GM12878 (cell line): Measurements from ENCODE around the gene SRP68. TPM values are rescaled to one million over a fixed set of nuclear protein-coding genes. Genes with fewer than 3 reads are reported as not detected.

Experiments
- ATAC-seq: fragments of 200-7000 bp; cut with Tn5 transposase; 3 replicates; pipeline ENCODE4 v1.9.1; 2020; ENCODE audit warnings: mild to moderate bottlenecking, moderate library complexity
- BruUV-seq: library from RNA; stranded (reverse); fragments of 400-500 nt; replicated peaks from 2 replicates; lab custom pipeline; 2021; lab: Mats Ljungman, UMichigan
- CTCF ChIA-PET: fragments of 300-600 bp; sonication (Branson Sonifier 250); formaldehyde crosslinking; extraction: SDS; loops from one replicate; lab custom pipeline; 2021; ENCODE audit warnings: inconsistent platforms; lab: Yijun Ruan, JAX
- POLR2A ChIA-PET: fragments of 350-600 bp; formaldehyde crosslinking; extraction: SDS; loops from one replicate; lab custom pipeline; 2021; ENCODE audit warnings: inconsistent platforms; lab: Charles Lee
- RAD21 ChIA-PET: fragments of 300-600 bp; sonication (Branson Sonifier 250); formaldehyde crosslinking; loops from one replicate; lab custom pipeline; 2023; ENCODE audit warnings: antibody characterized with exemption; ENCODE audit not compliant: unreplicated experiment; lab: Charles Lee
- SMC1A ChIA-PET: fragments of 300-600 bp; sonication (Branson Sonifier 250); formaldehyde crosslinking; loops from one replicate; lab custom pipeline; 2023; ENCODE audit not compliant: unreplicated experiment, uncharacterized antibody; lab: Charles Lee
- DNase-seq: peaks from one replicate; pipeline ENCODE4 v3.0.0-alpha.2; 2011; ENCODE audit warnings: low read depth, low spot score
- FAIRE-seq: peaks from 3 replicates; lab custom pipeline; 2011; peaks lifted over from hg19 to GRCh38; lab: Jason Lieb, UNC
- H2AFZ ChIP-seq: 2 replicates; pipeline ENCODE4 v1.6.0; 2011; ENCODE audit warnings: low read depth, low read length, control low read depth; ENCODE audit not compliant: control insufficient read depth
- H3K27ac ChIP-seq: 2 replicates; pipeline ENCODE4 v1.5.1; 2011; ENCODE audit warnings: control low read depth; ENCODE audit not compliant: control insufficient read depth, insufficient read depth
- H3K27me3 ChIP-seq, 2 experiments: replicated peaks in 1 of 2; 2 replicates each; pipeline versions ENCODE4 v1.6.0 to v1.6.1; 2011; ENCODE audit warnings: low read length in 1 of 2; ENCODE audit not compliant: control insufficient read depth in 2 of 2, insufficient read depth in 2 of 2
- H3K36me3 ChIP-seq, 2 experiments: 2 replicates each; pipeline ENCODE4 v1.5.1; 2011; ENCODE audit warnings: low read length in 1 of 2; ENCODE audit not compliant: control insufficient read depth in 2 of 2, insufficient read depth in 2 of 2
- H3K4me1 ChIP-seq: 2 replicates; pipeline ENCODE4 v1.6.1; 2011; ENCODE audit warnings: mild to moderate bottlenecking, low read length, moderate library complexity, mixed read lengths; ENCODE audit not compliant: control insufficient read depth, insufficient read depth
- H3K4me2 ChIP-seq: 2 replicates; pipeline ENCODE4 v1.6.0; 2011; ENCODE audit warnings: control low read depth; ENCODE audit not compliant: control insufficient read depth, insufficient read depth
- H3K4me3 ChIP-seq: fragments of 200-600 bp; sonication (generic); 2 replicates; pipeline ENCODE4 v1.5.1; 2016
- H3K79me2 ChIP-seq: 2 replicates; pipeline ENCODE4 v1.6.0; 2011; ENCODE audit warnings: low read length; ENCODE audit not compliant: control insufficient read depth, insufficient read depth
- H3K9ac ChIP-seq: 2 replicates; pipeline ENCODE4 v1.8.0; 2011; ENCODE audit warnings: low read length, control low read depth, mixed read lengths; ENCODE audit not compliant: control insufficient read depth, insufficient read depth
- H3K9me3 ChIP-seq: replicated peaks from 3 replicates; pipeline ENCODE4 v1.5.1; 2011; ENCODE audit warnings: mild to moderate bottlenecking, low read length; ENCODE audit not compliant: control insufficient read depth, insufficient read depth
- H4K20me1 ChIP-seq: 2 replicates; pipeline ENCODE4 v1.6.0; 2011; ENCODE audit not compliant: control insufficient read depth, insufficient read depth
- BHLHE40 ChIP-seq, 2 experiments: fragments of 450-650 bp in 1 of 2; IDR thresholded peaks; 2 replicates each; pipeline ENCODE4 v1.6.1; 2011 to 2017; ENCODE audit warnings: low read depth in 2 of 2, borderline replicate concordance in 1 of 2, improper control_type of control experiment in 1 of 2, low read length in 1 of 2, mild to moderate bottlenecking in 1 of 2
- BRCA1 ChIP-seq: IDR thresholded peaks from 2 replicates; pipeline ENCODE4 v1.6.1; 2011; ENCODE audit warnings: low read depth, low read length, improper control_type of control experiment
- ESRRA ChIP-seq: IDR thresholded peaks from 2 replicates; pipeline ENCODE4 v1.6.1; 2012; ENCODE audit warnings: mild to moderate bottlenecking, low read length, improper control_type of control experiment
- SIX5 ChIP-seq: IDR thresholded peaks from 2 replicates; pipeline ENCODE4 v1.6.1; 2011; ENCODE audit warnings: mild to moderate bottlenecking, low read depth, low read length, moderate library complexity; ENCODE audit not compliant: severe bottlenecking
- TCF7 ChIP-seq: IDR thresholded peaks from 2 replicates; pipeline ENCODE4 v1.6.1; 2014; ENCODE audit warnings: antibody characterized with exemption, borderline replicate concordance
- WGBS: methylation state at CpG from one replicate; pipeline ENCODE4 v1.1.6; 2016; ENCODE audit warnings: low lambda C conversion rate; ENCODE audit not compliant: insufficient replicate concordance, insufficient coverage; ENCODE audit errors: missing lambda C conversion rate; 5-methylcytosine and 5-hydroxymethylcytosine counted together
- in situ Hi-C: fragments of 300-500 bp; cut with MboI; formaldehyde crosslinking; loops from 9 replicates; pipeline ENCODE4 v1.14.3; 2018; ENCODE audit warnings: mixed read lengths
- intact Hi-C: fragments of 100-400 bp; cut with micrococcal nuclease; formaldehyde crosslinking; loops from one replicate; pipeline ENCODE4 v1.14.2; 2022; ENCODE audit not compliant: unreplicated experiment
- polyA plus RNA-seq, 11 experiments: library from polyadenylated mRNA; depleted of rRNA in 4 of 11; unstranded in 6 of 11; stranded (reverse) in 5 of 11; fragments of >200 nt; fragmentation: Nextera tagmentation in 4 of 11; fragmentation: Illumina TruSeq in 1 of 11; extraction: Ambion mirVana in 4 of 11; extraction: Trizol in 1 of 11; gene quantifications; 1 replicate in 1 of 11; 2 replicates in 10 of 11; pipeline versions ENCODE4 v1.2.1 to v1.2.3, GENCODE V29; 2011 to 2016; ENCODE audit warnings: inconsistent platforms in 2 of 11, missing spikeins in 2 of 11, low read depth in 1 of 11
- total RNA-seq, 4 experiments: library from RNA; depleted of rRNA in 3 of 4; stranded (reverse); fragments of >200 nt in 3 of 4; fragmentation: Illumina TruSeq in 1 of 4; extraction: Trizol in 1 of 4; gene quantifications; 2 replicates each; pipeline versions ENCODE4 v1.2.1 to v1.2.3, GENCODE V29; 2013 to 2021
- TF ChIP-seq, protein P1 (sequence below): IDR thresholded peaks from 2 replicates; pipeline ENCODE4 v1.6.1; 2012; ENCODE audit warnings: low read depth, low read length, improper control_type of control experiment
- TF ChIP-seq, protein P2 (sequence below), 3 experiments: IDR thresholded peaks in 2 of 3; conservative IDR thresholded peaks in 1 of 3; 2 replicates each; pipeline ENCODE4 v1.5.1; 2011; ENCODE audit warnings: low read depth in 3 of 3, low read length in 3 of 3, mild to moderate bottlenecking in 3 of 3, control low read depth in 2 of 3, moderate library complexity in 2 of 3, inconsistent platforms in 1 of 3, mixed read lengths in 1 of 3; ENCODE audit not compliant: control insufficient read depth in 2 of 3, insufficient read depth in 1 of 3; ENCODE audit errors: extremely low read depth in 1 of 3

SRP68 gene
- total and polyA plus RNA-seq, 10 of the 15 experiments (the other 5 are each of a cell fraction or from before 2014, with no cell fraction given), result 24.7 to 89.7 (median 62.7) TPM

DNA sequence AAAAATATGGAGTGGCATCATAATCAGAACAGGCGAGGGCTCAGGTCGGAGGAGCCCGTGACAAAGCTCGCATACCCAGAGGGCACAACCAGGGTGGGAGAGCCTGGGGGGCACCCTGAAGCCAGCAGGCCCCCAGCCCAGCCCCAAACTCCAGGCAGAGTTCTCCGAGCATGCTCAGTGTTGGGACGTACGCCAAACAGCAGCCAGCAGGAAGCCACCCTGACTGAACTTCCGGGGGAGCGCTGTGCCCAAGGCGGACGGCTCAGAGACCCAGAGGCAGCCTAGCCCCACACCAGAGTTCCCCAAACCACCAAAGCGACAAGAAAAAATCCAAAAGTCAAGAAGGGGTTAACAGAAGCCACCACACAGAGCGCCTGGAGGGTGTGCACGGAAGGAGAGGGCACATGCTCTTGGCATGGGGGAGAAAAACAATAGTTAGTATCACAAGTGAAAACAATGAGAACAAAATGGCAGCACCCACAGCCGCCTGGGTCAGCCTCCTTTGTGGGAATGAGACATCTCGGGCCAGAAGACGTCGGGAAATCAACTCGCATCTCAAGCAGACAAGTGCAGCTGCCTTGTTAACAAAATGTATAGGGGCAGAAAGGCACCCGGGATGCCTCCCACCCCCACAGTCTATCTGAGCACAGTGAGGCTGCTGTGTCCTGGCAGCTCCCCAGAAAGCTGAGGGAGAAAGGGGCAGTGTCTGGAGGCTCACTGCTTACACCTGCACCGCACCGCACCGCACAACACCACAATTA, 19.4 kb upstream of the SRP68 start:
- peaks cover 8 to 24% of the 10 kb centered on the region in 2 experiments; a peak in 3 of 4 replicates for H3K36me3 ChIP-seq
- intact Hi-C loops, result no loop called here

More for the DNA sequence above, 19.4 kb upstream of the SRP68 start:
- no peak overlapping the region for H3K4me2 ChIP-seq
- TF ChIP-seq, protein P1, sequence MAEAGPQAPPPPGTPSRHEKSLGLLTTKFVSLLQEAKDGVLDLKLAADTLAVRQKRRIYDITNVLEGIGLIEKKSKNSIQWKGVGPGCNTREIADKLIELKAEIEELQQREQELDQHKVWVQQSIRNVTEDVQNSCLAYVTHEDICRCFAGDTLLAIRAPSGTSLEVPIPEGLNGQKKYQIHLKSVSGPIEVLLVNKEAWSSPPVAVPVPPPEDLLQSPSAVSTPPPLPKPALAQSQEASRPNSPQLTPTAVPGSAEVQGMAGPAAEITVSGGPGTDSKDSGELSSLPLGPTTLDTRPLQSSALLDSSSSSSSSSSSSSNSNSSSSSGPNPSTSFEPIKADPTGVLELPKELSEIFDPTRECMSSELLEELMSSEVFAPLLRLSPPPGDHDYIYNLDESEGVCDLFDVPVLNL, result no peak
- TF ChIP-seq ESRRA, result no peak
- TF ChIP-seq, protein P2, sequence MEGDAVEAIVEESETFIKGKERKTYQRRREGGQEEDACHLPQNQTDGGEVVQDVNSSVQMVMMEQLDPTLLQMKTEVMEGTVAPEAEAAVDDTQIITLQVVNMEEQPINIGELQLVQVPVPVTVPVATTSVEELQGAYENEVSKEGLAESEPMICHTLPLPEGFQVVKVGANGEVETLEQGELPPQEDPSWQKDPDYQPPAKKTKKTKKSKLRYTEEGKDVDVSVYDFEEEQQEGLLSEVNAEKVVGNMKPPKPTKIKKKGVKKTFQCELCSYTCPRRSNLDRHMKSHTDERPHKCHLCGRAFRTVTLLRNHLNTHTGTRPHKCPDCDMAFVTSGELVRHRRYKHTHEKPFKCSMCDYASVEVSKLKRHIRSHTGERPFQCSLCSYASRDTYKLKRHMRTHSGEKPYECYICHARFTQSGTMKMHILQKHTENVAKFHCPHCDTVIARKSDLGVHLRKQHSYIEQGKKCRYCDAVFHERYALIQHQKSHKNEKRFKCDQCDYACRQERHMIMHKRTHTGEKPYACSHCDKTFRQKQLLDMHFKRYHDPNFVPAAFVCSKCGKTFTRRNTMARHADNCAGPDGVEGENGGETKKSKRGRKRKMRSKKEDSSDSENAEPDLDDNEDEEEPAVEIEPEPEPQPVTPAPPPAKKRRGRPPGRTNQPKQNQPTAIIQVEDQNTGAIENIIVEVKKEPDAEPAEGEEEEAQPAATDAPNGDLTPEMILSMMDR (IDR thresholded peaks at IDR 0.05 in 2 of 3, conservative IDR thresholded peaks at IDR 0.05 in 1 of 3; ENCODE audit: control insufficient read depth in 2 of 3, extremely low read depth in 1 of 3, insufficient read depth in 1 of 3, low read depth in 3 of 3, low read length in 3 of 3), result no peak
- no peak for TF ChIP-seq BHLHE40 (IDR thresholded peaks at IDR 0.05; ENCODE audit: borderline replicate concordance in 1 of 2, low read depth in 2 of 2, low read length in 1 of 2)
- no peak for TF ChIP-seq SIX5
- TF ChIP-seq TCF7, result no peak
- no peak for TF ChIP-seq BRCA1
- TF ChIP-seq, all 136 proteins: peak for 0
- H3K27ac ChIP-seq, result no peak overlapping the region
- ATAC-seq (no peak), FAIRE-seq (no peak), DNase-seq (no peak)
- H3K4me1 ChIP-seq, result no peaks in the 10 kb centered on the region
- SMC1A ChIA-PET, result no interaction called here
- H3K9me3 ChIP-seq, result no peaks in the 10 kb centered on the region
- WGBS, result 92% methylated on average over 23 of the region's 23 CpGs
- POLR2A ChIA-PET, result no interaction called here
- H3K9ac ChIP-seq, result no peak overlapping the region
- H3K4me3 ChIP-seq, result no peak overlapping the region
- CTCF ChIA-PET, result no interaction called here
- H3K79me2 ChIP-seq, result no peaks in the 10 kb centered on the region
- TSS peak; percentile 19 for BruUV-seq
- no peaks in the 10 kb centered on the region for H4K20me1 ChIP-seq
- RAD21 ChIA-PET, result no interaction called here
- no peaks in the 10 kb centered on the region for H3K27me3 ChIP-seq
- in situ Hi-C loops, result no loop called here
- no peak overlapping the region for H2AFZ ChIP-seq
